Measurements from ENCODE around the gene LRP1. TPM values are rescaled to one million over a fixed set of nuclear protein-coding genes. Genes with fewer than 3 reads are reported as not detected.

LRP1 gene
- total RNA-seq, 1 donor from 2014 or later, result 118 TPM

- peaks cover 29 to 33% (median 30%) of the 10 kb centered on the region in 3 donors for H3K36me3 ChIP-seq (ENCODE audit: control insufficient read depth in 3 of 3, insufficient read depth in 3 of 3, low read length in 3 of 3)
- H3K27ac ChIP-seq (ENCODE audit: low read depth, low read length), result no peak overlapping the region
- H3K9ac ChIP-seq (ENCODE audit: low read depth in 1 of 3, low read length in 3 of 3), result no peak overlapping the region
- H3K9me3 ChIP-seq (ENCODE audit: control insufficient read depth in 3 of 3, low read length in 3 of 3), result no peaks in the 10 kb centered on the region
- H3K4me3 ChIP-seq (ENCODE audit: low read length in 3 of 3), result no peak overlapping the region
- peaks cover 18 to 38% (median 25%) of the 10 kb centered on the region in 3 donors for H3K4me1 ChIP-seq (ENCODE audit: control insufficient read depth in 3 of 3, insufficient read depth in 3 of 3, low read length in 3 of 3)
- peaks cover 8 to 16% (median 10%) of the 10 kb centered on the region in 3 donors for H3K27me3 ChIP-seq (ENCODE audit: control insufficient read depth in 3 of 3, insufficient read depth in 3 of 3, low read length in 3 of 3)
Measured at GRCh38 chr12:57232156-57232756, 104.0 kb downstream of the LRP1 start.

GRCh38 chr12:57233357-57234232, 105.3 kb downstream of the LRP1 start:
- no peak overlapping the region for H3K9ac ChIP-seq (ENCODE audit: low read depth in 1 of 3, low read length in 3 of 3)
- peak overlapping the region; percentile 12 for H3K27ac ChIP-seq (ENCODE audit: low read depth, low read length)
- H3K4me1 ChIP-seq (ENCODE audit: control insufficient read depth in 3 of 3, insufficient read depth in 3 of 3, low read length in 3 of 3), result peaks cover 28 to 50% (median 31%) of the 10 kb centered on the region in 3 donors

GRCh38 chr12:57234233-57234570, 105.9 kb downstream of the LRP1 start:
- Histone ChIP-seq H3K27ac (ENCODE audit: low read depth, low read length) (peak overlapping the region; percentile 54), H3K27me3 (ENCODE audit: control insufficient read depth in 3 of 3, insufficient read depth in 3 of 3, low read length in 3 of 3) (peaks cover 13 to 32% (median 23%) of the 10 kb centered on the region in 3 donors), H3K36me3 (ENCODE audit: control insufficient read depth in 3 of 3, insufficient read depth in 3 of 3, low read length in 3 of 3) (peaks cover 29 to 33% (median 30%) of the 10 kb centered on the region in 3 donors), H3K9me3 (ENCODE audit: control insufficient read depth in 3 of 3, low read length in 3 of 3) (no peaks in the 10 kb centered on the region), H3K4me1 (ENCODE audit: control insufficient read depth in 3 of 3, insufficient read depth in 3 of 3, low read length in 3 of 3) (peaks cover 28 to 52% (median 34%) of the 10 kb centered on the region in 3 donors), H3K9ac (ENCODE audit: low read depth in 1 of 3, low read length in 3 of 3) (peak overlapping the region in 1 of 3 donors; percentile 40), H3K4me3 (ENCODE audit: low read length in 3 of 3) (no peak overlapping the region)

More at GRCh38 chr12:57233357-57234232, 105.3 kb downstream of the LRP1 start:
- Histone ChIP-seq H3K4me3 (ENCODE audit: low read length in 3 of 3) (no peak overlapping the region), H3K9me3 (ENCODE audit: control insufficient read depth in 3 of 3, low read length in 3 of 3) (no peaks in the 10 kb centered on the region), H3K27me3 (ENCODE audit: control insufficient read depth in 3 of 3, insufficient read depth in 3 of 3, low read length in 3 of 3) (peaks cover 13 to 28% (median 21%) of the 10 kb centered on the region in 3 donors), H3K36me3 (ENCODE audit: control insufficient read depth in 3 of 3, insufficient read depth in 3 of 3, low read length in 3 of 3) (peaks cover 29 to 33% (median 30%) of the 10 kb centered on the region in 3 donors)

GRCh38 chr12:57234571-57235016, 106.3 kb downstream of the LRP1 start:
- Histone ChIP-seq H3K36me3 (ENCODE audit: control insufficient read depth in 3 of 3, insufficient read depth in 3 of 3, low read length in 3 of 3) (peaks cover 29 to 33% (median 30%) of the 10 kb centered on the region in 3 donors), H3K4me1 (ENCODE audit: control insufficient read depth in 3 of 3, insufficient read depth in 3 of 3, low read length in 3 of 3) (peaks cover 28 to 56% (median 36%) of the 10 kb centered on the region in 3 donors), H3K9ac (ENCODE audit: low read depth in 1 of 3, low read length in 3 of 3) (peak overlapping the region in 1 of 3 donors; percentile 40), H3K27ac (ENCODE audit: low read depth, low read length) (peak overlapping the region; percentile 54), H3K9me3 (ENCODE audit: control insufficient read depth in 3 of 3, low read length in 3 of 3) (no peaks in the 10 kb centered on the region), H3K27me3 (ENCODE audit: control insufficient read depth in 3 of 3, insufficient read depth in 3 of 3, low read length in 3 of 3) (peaks cover 13 to 32% (median 23%) of the 10 kb centered on the region in 3 donors), H3K4me3 (ENCODE audit: low read length in 3 of 3) (no peak overlapping the region)

- Histone ChIP-seq H3K27ac (ENCODE audit: low read depth, low read length) (peak overlapping the region; percentile 54), H3K27me3 (ENCODE audit: control insufficient read depth in 3 of 3, insufficient read depth in 3 of 3, low read length in 3 of 3) (peaks cover 13 to 32% (median 23%) of the 10 kb centered on the region in 3 donors), H3K9me3 (ENCODE audit: control insufficient read depth in 3 of 3, low read length in 3 of 3) (no peaks in the 10 kb centered on the region), H3K4me1 (ENCODE audit: control insufficient read depth in 3 of 3, insufficient read depth in 3 of 3, low read length in 3 of 3) (peaks cover 28 to 56% (median 35%) of the 10 kb centered on the region in 3 donors), H3K36me3 (ENCODE audit: control insufficient read depth in 3 of 3, insufficient read depth in 3 of 3, low read length in 3 of 3) (peaks cover 29 to 33% (median 30%) of the 10 kb centered on the region in 3 donors), H3K9ac (ENCODE audit: low read depth in 1 of 3, low read length in 3 of 3) (peak overlapping the region in 1 of 3 donors; percentile 62), H3K4me3 (ENCODE audit: low read length in 3 of 3) (peak overlapping the region in 1 of 3 donors; percentile 45)
Measured at GRCh38 chr12:57235017-57235727, 106.9 kb downstream of the LRP1 start.

GRCh38 chr12:57235728-57236131, 107.4 kb downstream of the LRP1 start:
- H3K4me3 ChIP-seq (ENCODE audit: low read length in 3 of 3), result peak overlapping the region in 1 of 3 donors; percentile 45
- H3K27me3 ChIP-seq (ENCODE audit: control insufficient read depth in 3 of 3, insufficient read depth in 3 of 3, low read length in 3 of 3), result peaks cover 15 to 34% (median 25%) of the 10 kb centered on the region in 3 donors
- peak overlapping the region; percentile 32 for H3K27ac ChIP-seq (ENCODE audit: low read depth, low read length)
- no peaks in the 10 kb centered on the region for H3K9me3 ChIP-seq (ENCODE audit: control insufficient read depth in 3 of 3, low read length in 3 of 3)
- peak overlapping the region in 1 of 3 donors; percentile 62 for H3K9ac ChIP-seq (ENCODE audit: low read depth in 1 of 3, low read length in 3 of 3)
- peaks cover 29 to 31% (median 30%) of the 10 kb centered on the region in 3 donors for H3K36me3 ChIP-seq (ENCODE audit: control insufficient read depth in 3 of 3, insufficient read depth in 3 of 3, low read length in 3 of 3)
- H3K4me1 ChIP-seq (ENCODE audit: control insufficient read depth in 3 of 3, insufficient read depth in 3 of 3, low read length in 3 of 3), result peaks cover 28 to 56% (median 35%) of the 10 kb centered on the region in 3 donors

- peak overlapping the region in 1 of 3 donors; percentile 62 for H3K9ac ChIP-seq (ENCODE audit: low read depth in 1 of 3, low read length in 3 of 3)
- H3K4me3 ChIP-seq (ENCODE audit: low read length in 3 of 3), result peak overlapping the region; percentile 10 to 49 (median 48)
- peak overlapping the region; percentile 51 for H3K27ac ChIP-seq (ENCODE audit: low read depth, low read length)
- H3K4me1 ChIP-seq (ENCODE audit: control insufficient read depth in 3 of 3, insufficient read depth in 3 of 3, low read length in 3 of 3), result peaks cover 30 to 56% (median 39%) of the 10 kb centered on the region in 3 donors
- peaks cover 29 to 31% (median 30%) of the 10 kb centered on the region in 3 donors for H3K36me3 ChIP-seq (ENCODE audit: control insufficient read depth in 3 of 3, insufficient read depth in 3 of 3, low read length in 3 of 3)
- peaks cover 21 to 40% (median 29%) of the 10 kb centered on the region in 3 donors for H3K27me3 ChIP-seq (ENCODE audit: control insufficient read depth in 3 of 3, insufficient read depth in 3 of 3, low read length in 3 of 3)
- no peaks in the 10 kb centered on the region for H3K9me3 ChIP-seq (ENCODE audit: control insufficient read depth in 3 of 3, low read length in 3 of 3)
Measured at GRCh38 chr12:57236201-57236924, 108.1 kb downstream of the LRP1 start.

- Histone ChIP-seq H3K27me3 (ENCODE audit: control insufficient read depth in 3 of 3, insufficient read depth in 3 of 3, low read length in 3 of 3) (peaks cover 26 to 47% (median 29%) of the 10 kb centered on the region in 3 donors), H3K36me3 (ENCODE audit: control insufficient read depth in 3 of 3, insufficient read depth in 3 of 3, low read length in 3 of 3) (peaks cover 24 to 26% (median 25%) of the 10 kb centered on the region in 3 donors), H3K9ac (ENCODE audit: low read depth in 1 of 3, low read length in 3 of 3) (peak overlapping the region in 1 of 3 donors; percentile 62), H3K9me3 (ENCODE audit: control insufficient read depth in 3 of 3, low read length in 3 of 3) (no peaks in the 10 kb centered on the region), H3K4me1 (ENCODE audit: control insufficient read depth in 3 of 3, insufficient read depth in 3 of 3, low read length in 3 of 3) (peaks cover 34 to 57% (median 46%) of the 10 kb centered on the region in 3 donors), H3K4me3 (ENCODE audit: low read length in 3 of 3) (peak overlapping the region; percentile 10 to 49 (median 48)), H3K27ac (ENCODE audit: low read depth, low read length) (peak overlapping the region; percentile 51)
Measured at GRCh38 chr12:57236925-57237595, 108.8 kb downstream of the LRP1 start.

All from skeletal muscle tissue (tissue), 4 donors.